Measurements from ENCODE around the gene ELMO2. TPM values are rescaled to one million over a fixed set of nuclear protein-coding genes. Genes with fewer than 3 reads are reported as not detected.

Gene ELMO2
- polyA plus RNA-seq, 3 donors: 57.7 to 62.6 (median 59.1) TPM

Other genes with a start within 250 kb of the ELMO2 start
- not detected for gene CDH22, start 98.1 kb downstream of the ELMO2 start, polyA plus RNA-seq (ENCODE audit: insufficient read length in 3 of 3)
- 10 to 100 TPM; 25.6 to 31.4 (median 28.4) TPM for gene ZNF334, start 106.9 kb upstream of the ELMO2 start, polyA plus RNA-seq (ENCODE audit: insufficient read length in 3 of 3)
- not detected for gene OCSTAMP, start 144.0 kb upstream of the ELMO2 start, polyA plus RNA-seq (ENCODE audit: insufficient read length in 3 of 3)
- 10 to 100 TPM in 2 of 3 donors, 1 to 10 TPM in 1; 9.0 to 24.9 (median 17.6) TPM for gene SLC13A3, start 244.8 kb upstream of the ELMO2 start, polyA plus RNA-seq (ENCODE audit: insufficient read length in 3 of 3)

All from right renal cortex interstitium (tissue), 3 donors.